ENCODE data around the gene FOLH1.
"Not testable (repeated sequence)": the region's sequence is repeated elsewhere in the genome, so short reads cannot be mapped to it uniquely, and the experiment has no call there.

Gene FOLH1

DNA sequence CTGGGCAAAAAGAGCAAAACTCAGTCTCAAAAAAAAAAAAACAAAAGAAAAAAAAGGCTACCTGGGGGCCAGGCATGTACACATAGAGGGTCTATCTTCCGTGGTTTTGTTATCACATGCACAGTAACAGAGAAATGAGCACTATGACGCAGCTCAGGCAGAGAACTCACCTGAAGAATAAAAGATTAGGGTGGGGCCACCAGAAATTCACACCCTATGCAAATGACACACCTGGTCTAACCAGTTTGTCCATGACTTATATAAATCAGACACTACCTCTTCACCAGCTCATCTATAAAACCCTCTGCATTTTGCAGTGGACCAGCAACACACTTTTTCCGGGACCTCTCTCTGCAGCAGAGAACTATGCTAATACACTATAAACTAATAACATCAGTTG, 30.5 kb downstream of the FOLH1 start:
- not testable (repeated sequence) for DNase-seq (ENCODE audit: low spot score)

DNA sequence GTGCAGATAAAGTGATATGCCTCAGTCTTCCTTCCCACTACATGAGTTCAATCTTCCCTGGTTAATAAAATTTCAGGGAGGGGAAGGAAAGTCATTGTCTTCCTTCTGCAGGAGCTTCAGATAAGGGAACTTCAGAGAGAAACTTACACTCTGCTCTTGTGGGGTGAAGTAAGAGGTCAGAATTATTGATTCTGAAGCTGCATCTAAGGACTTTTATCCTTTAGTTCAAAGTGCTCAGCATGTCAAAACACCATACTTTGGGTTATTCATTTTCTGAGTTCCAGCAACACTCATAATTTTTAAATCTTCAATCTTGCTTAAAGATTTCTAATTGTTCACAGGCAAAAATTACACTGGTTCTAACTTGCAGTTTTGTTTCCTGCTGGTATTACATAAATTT, 33.0 kb downstream of the FOLH1 start:
- not testable (repeated sequence) for DNase-seq (ENCODE audit: low spot score)

DNA sequence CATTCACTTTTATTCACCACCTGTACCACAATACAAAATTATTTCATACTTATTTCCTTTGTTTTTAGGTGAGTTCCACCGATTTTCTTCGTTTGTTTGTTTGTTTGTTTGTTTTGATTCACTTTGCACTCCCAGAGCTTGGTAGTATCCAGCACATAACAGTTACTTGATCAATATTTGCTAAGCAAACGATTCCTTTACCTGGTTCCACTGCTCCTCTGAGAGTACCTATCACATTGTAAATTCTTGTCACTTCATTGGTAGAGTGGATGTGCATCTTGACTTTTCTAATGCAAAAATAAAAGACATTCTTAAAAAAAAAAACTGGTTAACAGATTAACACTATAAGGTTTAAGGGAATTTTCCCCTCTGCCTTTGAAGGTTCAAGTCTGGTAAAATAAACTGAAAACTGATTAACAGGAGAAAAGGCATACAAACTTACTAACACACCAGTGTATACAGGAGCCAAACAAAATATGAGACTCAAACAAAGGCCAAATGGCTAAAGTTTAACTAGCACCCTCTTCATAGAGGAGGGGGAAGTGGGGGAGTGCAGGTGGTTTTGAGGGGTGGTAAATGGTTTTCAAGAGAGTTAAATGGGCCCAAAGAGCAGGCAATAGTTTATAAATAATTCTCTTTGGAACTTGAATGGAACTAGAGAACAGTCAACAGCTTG, 33.6 kb downstream of the FOLH1 start:
- not testable (repeated sequence) for DNase-seq (ENCODE audit: low spot score)

DNA sequence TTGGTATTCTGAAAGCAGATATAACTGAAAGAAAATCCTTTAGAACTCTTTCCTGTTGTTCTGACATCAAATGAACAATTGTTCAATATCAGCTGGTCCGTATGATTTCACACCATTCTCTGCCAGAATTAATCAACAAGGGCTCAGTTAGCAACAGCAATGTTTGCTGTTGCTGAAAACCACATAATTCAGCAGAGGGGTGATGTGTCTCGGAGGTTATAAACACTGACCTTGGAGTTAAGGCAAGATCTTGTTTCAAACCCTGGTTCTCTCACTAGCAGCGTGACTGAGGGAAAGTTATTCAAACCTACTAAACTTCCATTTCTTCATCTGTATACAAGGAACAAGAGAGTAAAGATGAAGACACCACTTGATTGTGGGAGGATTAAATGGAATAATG, 36.8 kb downstream of the FOLH1 start:
- not testable (repeated sequence) for DNase-seq (ENCODE audit: low spot score)

DNA sequence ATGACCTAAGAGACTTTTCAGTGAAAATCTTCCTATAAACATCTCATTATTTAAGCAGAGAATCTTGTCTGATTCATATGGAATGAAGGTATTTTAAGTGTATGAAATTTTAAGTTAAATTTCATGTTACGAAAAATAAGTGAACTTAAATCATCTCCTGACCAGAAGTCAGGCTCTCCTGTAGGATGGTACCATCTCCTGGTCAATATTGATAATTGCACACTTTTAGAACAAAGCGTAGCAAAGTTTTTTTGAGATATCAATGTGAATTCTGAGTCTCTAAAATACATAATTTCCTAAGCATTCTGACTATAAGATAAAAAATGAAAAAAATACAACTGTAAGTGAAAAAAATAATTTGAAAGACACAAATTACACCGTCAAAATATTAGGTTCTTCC, 38.8 kb downstream of the FOLH1 start:
- DNase-seq (ENCODE audit: low spot score): peak; percentile 25

DNA sequence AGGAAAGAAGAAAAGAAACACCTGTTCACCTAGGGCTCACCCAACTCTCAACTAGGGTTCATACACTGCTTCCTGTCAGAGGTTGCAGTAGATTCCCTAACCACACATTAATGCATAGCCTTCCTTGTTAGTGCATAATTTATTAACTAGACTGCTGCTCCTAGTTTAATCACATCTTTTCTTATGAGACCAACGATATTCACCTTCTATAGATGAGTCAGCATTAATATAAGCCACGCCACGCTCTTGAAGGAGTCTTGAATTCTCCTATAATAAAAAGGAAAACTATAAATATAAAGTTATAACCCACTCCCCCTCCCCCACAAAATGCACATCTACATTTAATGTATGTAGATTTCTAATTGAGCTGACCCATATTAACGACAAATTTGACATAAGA, 39.4 kb downstream of the FOLH1 start:
- not testable (repeated sequence) for DNase-seq (ENCODE audit: low spot score)

DNA sequence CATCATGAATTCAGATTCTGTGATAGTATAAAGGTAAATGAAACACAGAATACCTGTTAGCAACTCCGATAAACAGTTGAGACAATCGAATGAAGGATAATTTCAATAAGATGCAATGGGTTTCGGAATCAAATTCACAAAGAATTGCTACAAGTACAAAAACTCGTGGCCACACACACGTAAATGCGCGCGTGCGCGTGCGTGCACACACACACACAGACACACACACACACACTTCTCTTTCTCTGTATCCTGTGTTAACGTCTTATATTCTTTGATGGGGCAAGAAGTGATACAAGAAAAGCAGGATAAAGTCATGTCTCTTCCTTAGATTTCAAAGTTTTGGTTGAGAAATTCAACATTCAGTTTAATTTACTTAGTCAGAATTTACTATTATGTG, 57.2 kb downstream of the FOLH1 start:
- no peak for DNase-seq (ENCODE audit: low spot score)

DNA sequence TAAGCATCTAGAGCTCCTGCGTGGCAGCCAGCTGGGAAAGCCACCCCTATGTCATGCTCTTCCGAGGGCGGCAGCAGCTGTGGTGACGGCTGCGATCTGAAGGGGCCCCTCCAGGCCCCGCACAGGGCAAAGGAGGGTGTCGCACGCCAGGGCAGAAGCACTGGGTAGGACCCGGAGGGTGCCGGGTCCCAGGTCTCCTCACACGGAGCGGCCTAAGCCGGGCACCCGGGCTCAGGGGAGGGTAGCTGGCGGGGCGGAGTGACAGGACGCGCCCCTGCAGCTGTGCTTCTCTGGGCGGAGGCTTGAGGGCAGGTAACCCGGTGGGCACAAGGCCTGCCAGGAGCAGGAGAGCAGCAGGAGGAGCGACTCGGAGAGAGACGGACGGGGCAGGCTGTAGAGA, 106.0 kb downstream of the FOLH1 start:
- DNase-seq (ENCODE audit: low spot score): not testable (repeated sequence)
